Measurements from ENCODE around the gene RSRP1.
"Not testable (repeated sequence)": the region's sequence is repeated elsewhere in the genome, so short reads cannot be mapped to it uniquely, and the experiment has no call there.

DNA sequence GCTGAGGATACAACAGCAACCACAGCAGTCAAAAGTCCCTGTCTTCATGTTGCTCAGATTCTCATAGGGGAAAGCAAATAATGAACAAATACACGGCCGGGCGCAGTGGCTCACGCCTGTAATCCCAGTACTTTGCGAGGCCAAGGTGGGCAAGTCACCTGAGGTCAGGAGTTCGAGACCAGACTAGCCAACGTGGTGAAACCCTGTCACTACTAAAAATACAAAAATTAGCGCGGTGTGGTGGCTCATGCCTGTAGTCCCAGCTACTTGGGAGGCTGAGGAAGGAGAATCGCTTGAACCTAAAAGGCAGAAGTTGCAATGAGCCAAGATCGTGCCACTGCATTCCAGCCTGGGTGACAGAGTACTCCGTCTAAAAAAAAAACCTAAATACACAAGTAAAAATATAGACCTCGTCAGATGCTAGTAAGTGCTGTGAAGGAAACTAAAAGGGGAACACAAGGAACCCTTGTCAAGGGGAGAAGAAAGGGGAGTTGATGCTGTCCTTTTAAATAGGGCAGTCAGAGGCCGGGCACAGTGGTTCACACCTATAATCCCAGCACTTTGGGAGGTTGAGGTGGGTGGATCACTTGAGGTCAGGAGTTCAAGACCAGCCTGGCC is 21.0 kb upstream of the RSRP1 start:
- TF ChIP-seq, protein P1, sequence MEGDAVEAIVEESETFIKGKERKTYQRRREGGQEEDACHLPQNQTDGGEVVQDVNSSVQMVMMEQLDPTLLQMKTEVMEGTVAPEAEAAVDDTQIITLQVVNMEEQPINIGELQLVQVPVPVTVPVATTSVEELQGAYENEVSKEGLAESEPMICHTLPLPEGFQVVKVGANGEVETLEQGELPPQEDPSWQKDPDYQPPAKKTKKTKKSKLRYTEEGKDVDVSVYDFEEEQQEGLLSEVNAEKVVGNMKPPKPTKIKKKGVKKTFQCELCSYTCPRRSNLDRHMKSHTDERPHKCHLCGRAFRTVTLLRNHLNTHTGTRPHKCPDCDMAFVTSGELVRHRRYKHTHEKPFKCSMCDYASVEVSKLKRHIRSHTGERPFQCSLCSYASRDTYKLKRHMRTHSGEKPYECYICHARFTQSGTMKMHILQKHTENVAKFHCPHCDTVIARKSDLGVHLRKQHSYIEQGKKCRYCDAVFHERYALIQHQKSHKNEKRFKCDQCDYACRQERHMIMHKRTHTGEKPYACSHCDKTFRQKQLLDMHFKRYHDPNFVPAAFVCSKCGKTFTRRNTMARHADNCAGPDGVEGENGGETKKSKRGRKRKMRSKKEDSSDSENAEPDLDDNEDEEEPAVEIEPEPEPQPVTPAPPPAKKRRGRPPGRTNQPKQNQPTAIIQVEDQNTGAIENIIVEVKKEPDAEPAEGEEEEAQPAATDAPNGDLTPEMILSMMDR (IDR thresholded peaks at IDR 0.05): not testable (repeated sequence)
- TF ChIP-seq POLR2A (IDR thresholded peaks at IDR 0.05): not testable (repeated sequence)

Measured in esophagus squamous epithelium (tissue), 4 donors.